ENCODE measurements around the gene FAM78A. TPM values are rescaled to one million over a fixed set of nuclear protein-coding genes. Genes with fewer than 3 reads are reported as not detected.

The FAM78A gene
- total RNA-seq, 1 experiment from 2014 or later: 3.4 TPM

GRCh38 chr9:131273856-131274673 lies 2.2 kb downstream of the FAM78A start:
- no peak overlapping the region for H3K4me2 ChIP-seq (ENCODE audit: low read length)
- intact Hi-C loops (cut with micrococcal nuclease): no loop called here
- BruUV-seq (replicated peaks): no TSS peak
- CTCF ChIA-PET: no interaction called here
- no peak for TF ChIP-seq CBX3 (IDR thresholded peaks at IDR 0.05; ENCODE audit: low read depth)
- TF ChIP-seq, protein P1, sequence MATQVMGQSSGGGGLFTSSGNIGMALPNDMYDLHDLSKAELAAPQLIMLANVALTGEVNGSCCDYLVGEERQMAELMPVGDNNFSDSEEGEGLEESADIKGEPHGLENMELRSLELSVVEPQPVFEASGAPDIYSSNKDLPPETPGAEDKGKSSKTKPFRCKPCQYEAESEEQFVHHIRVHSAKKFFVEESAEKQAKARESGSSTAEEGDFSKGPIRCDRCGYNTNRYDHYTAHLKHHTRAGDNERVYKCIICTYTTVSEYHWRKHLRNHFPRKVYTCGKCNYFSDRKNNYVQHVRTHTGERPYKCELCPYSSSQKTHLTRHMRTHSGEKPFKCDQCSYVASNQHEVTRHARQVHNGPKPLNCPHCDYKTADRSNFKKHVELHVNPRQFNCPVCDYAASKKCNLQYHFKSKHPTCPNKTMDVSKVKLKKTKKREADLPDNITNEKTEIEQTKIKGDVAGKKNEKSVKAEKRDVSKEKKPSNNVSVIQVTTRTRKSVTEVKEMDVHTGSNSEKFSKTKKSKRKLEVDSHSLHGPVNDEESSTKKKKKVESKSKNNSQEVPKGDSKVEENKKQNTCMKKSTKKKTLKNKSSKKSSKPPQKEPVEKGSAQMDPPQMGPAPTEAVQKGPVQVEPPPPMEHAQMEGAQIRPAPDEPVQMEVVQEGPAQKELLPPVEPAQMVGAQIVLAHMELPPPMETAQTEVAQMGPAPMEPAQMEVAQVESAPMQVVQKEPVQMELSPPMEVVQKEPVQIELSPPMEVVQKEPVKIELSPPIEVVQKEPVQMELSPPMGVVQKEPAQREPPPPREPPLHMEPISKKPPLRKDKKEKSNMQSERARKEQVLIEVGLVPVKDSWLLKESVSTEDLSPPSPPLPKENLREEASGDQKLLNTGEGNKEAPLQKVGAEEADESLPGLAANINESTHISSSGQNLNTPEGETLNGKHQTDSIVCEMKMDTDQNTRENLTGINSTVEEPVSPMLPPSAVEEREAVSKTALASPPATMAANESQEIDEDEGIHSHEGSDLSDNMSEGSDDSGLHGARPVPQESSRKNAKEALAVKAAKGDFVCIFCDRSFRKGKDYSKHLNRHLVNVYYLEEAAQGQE (IDR thresholded peaks at IDR 0.05; ENCODE audit: low read depth): no peak
- TF ChIP-seq EZH2phosphoT487 (IDR thresholded peaks at IDR 0.05; ENCODE audit: borderline replicate concordance): no peak
- no peak for TF ChIP-seq ELF1 (IDR thresholded peaks at IDR 0.05; ENCODE audit: borderline replicate concordance, low read depth)
- no peak for TF ChIP-seq SRF (IDR thresholded peaks at IDR 0.05; ENCODE audit: low read depth)
- TF ChIP-seq, protein P2, sequence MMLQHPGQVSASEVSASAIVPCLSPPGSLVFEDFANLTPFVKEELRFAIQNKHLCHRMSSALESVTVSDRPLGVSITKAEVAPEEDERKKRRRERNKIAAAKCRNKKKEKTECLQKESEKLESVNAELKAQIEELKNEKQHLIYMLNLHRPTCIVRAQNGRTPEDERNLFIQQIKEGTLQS (IDR thresholded peaks at IDR 0.05): no peak
- no peak for TF ChIP-seq EZH2 (IDR thresholded peaks at IDR 0.05)
- TF ChIP-seq, protein P3, sequence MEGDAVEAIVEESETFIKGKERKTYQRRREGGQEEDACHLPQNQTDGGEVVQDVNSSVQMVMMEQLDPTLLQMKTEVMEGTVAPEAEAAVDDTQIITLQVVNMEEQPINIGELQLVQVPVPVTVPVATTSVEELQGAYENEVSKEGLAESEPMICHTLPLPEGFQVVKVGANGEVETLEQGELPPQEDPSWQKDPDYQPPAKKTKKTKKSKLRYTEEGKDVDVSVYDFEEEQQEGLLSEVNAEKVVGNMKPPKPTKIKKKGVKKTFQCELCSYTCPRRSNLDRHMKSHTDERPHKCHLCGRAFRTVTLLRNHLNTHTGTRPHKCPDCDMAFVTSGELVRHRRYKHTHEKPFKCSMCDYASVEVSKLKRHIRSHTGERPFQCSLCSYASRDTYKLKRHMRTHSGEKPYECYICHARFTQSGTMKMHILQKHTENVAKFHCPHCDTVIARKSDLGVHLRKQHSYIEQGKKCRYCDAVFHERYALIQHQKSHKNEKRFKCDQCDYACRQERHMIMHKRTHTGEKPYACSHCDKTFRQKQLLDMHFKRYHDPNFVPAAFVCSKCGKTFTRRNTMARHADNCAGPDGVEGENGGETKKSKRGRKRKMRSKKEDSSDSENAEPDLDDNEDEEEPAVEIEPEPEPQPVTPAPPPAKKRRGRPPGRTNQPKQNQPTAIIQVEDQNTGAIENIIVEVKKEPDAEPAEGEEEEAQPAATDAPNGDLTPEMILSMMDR (IDR thresholded peaks at IDR 0.05 in 2 of 3, conservative IDR thresholded peaks at IDR 0.05 in 1 of 3; ENCODE audit: borderline replicate concordance in 1 of 3, insufficient read depth in 1 of 3, low read depth in 2 of 3, low read length in 2 of 3): no peak
- no peak for TF ChIP-seq POLR2AphosphoS5 (IDR thresholded peaks at IDR 0.05; ENCODE audit: low read depth, low read length)
- no peak for TF ChIP-seq ZFX (IDR thresholded peaks at IDR 0.05)
- TF ChIP-seq SP1 (IDR thresholded peaks at IDR 0.05; ENCODE audit: low read depth): no peak
- no peak for TF ChIP-seq SIN3A (IDR thresholded peaks at IDR 0.05; ENCODE audit: low read depth)
- TF ChIP-seq TCF7L2 (IDR thresholded peaks at IDR 0.05; ENCODE audit: borderline replicate concordance, extremely low read depth, insufficient read depth, insufficient read length): no peak
- RAD21 ChIA-PET (ENCODE audit: low non-redundant PET in 1 of 2, low total read pairs in 2 of 2, uncharacterized antibody in 2 of 2, unreplicated experiment in 2 of 2): no interaction called here
- H2AFZ ChIP-seq (ENCODE audit: low read depth, low read length, poor library complexity, severe bottlenecking): no peak overlapping the region
- no peaks in the 10 kb centered on the region for H3K9me3 ChIP-seq (ENCODE audit: control insufficient read depth in 1 of 2, insufficient read depth in 1 of 2, low read depth in 1 of 2, low read length in 2 of 2)
- H3K27me3 ChIP-seq (ENCODE audit: insufficient read depth, low read length): no peaks in the 10 kb centered on the region
- H4K20me1 ChIP-seq (ENCODE audit: insufficient read depth): no peaks in the 10 kb centered on the region
- H3K9ac ChIP-seq (ENCODE audit: low read length): no peak overlapping the region
- no peak overlapping the region for H3K4me3 ChIP-seq (replicated peaks in 1 of 2; ENCODE audit: low read depth in 1 of 2, low read length in 2 of 2)
- H3K27ac ChIP-seq (ENCODE audit: low read depth, low read length): no peak overlapping the region
- no peaks in the 10 kb centered on the region for H3K9me2 ChIP-seq (ENCODE audit: insufficient read depth)
- ATAC-seq (no peak), DNase-seq (ENCODE audit: low read depth, low spot score) (no peak)
- H3K4me1 ChIP-seq (ENCODE audit: control insufficient read depth in 1 of 2, insufficient read depth in 2 of 2, low read length in 2 of 2): peaks cover 0 to 8% of the 10 kb centered on the region in 2 experiments; a peak in 1 of 4 replicates
- H3K79me2 ChIP-seq (ENCODE audit: insufficient read depth, low read length): no peaks in the 10 kb centered on the region
- H3K36me3 ChIP-seq (ENCODE audit: control insufficient read depth in 1 of 2, insufficient read depth in 2 of 2, low read length in 2 of 2): no peaks in the 10 kb centered on the region
- POLR2A ChIA-PET: no interaction called here

All from HCT116 (cell line).